GM12892 (cell line): Measurements from ENCODE around the gene MRPL24. TPM values are rescaled to one million over a fixed set of nuclear protein-coding genes. Genes with fewer than 3 reads are reported as not detected.

Experiments
- DNase-seq: peaks from one replicate; pipeline ENCODE4 v3.0.0; 2011; ENCODE audit not compliant: insufficient read length
- FAIRE-seq: peaks from 2 replicates; lab custom pipeline; 2011; peaks lifted over from hg19 to GRCh38; lab: Jason Lieb, UNC
- POLR2A ChIP-seq: IDR thresholded peaks from 2 replicates; pipeline ENCODE4 v1.6.1; 2011; ENCODE audit warnings: low read depth, low read length, control low read depth
- POLR2AphosphoS5 ChIP-seq: IDR thresholded peaks from 2 replicates; pipeline ENCODE4 v1.6.1; 2011; ENCODE audit warnings: low read depth, low read length, control low read depth
- TAF1 ChIP-seq: IDR thresholded peaks from 2 replicates; pipeline ENCODE4 v1.6.1; 2011; ENCODE audit warnings: low read depth, mild to moderate bottlenecking, control low read depth, low read length, borderline replicate concordance
- polyA plus RNA-seq: library from polyadenylated mRNA; unstranded; fragments of >200 nt; gene quantifications from one replicate; pipeline ENCODE4 v1.2.1, GENCODE V29; 2012; ENCODE audit warnings: missing spikeins, inconsistent platforms; ENCODE audit not compliant: missing spikeins

MRPL24 gene
- polyA plus RNA-seq: 129 TPM

DNA sequence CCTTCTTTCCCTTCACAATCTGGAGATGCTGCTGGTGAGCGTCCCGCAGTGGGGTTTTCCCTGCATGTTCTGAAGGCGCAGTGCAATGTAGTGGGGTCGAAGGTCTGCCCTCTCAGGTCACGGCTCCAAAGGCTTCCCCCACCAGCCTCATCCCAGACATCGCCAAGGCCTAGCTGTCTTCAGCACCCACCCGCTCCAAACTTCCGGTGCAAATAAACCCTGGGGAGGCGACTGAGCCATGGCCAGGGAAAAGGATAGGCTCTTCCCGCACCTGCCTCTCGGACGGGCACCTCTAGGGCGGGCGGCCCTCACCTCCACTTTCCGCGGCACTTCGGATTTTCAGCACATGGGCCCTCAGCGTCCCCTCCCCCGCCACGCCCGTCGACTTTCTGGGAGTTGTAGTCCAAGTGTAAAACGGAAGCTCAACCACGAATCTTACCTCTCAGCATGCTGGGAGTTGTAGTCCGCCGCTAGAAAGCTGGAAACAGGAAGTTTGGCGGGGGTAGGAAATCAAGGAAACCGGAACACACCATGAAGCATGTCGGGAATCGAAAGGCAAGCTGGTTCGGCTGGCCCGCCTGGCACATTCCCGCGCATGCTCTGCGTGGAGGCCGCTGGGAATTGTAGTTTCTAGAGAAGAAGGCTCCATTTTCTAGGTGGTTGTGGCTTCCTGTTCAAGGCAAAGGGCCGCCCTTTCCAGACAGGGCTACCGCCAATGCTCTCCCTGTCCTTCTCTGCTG is at the start of gene MRPL24:
MRPL24 (minus strand) TSS at position 348 of the 740 bp plus-strand sequence. CDS start 2,384 bp downstream, outside the sequence.
- peak; percentile 99 for FAIRE-seq
- peak; percentile 89 for DNase-seq
- peak; percentile 78 for TF ChIP-seq POLR2A
- 0 out of 2 replicates have a peak, but pooled peaks have one; percentile 31 for TF ChIP-seq TAF1
- TF ChIP-seq POLR2AphosphoS5: peak; percentile 65; the same call in 1 of the 2 replicates

DNA sequence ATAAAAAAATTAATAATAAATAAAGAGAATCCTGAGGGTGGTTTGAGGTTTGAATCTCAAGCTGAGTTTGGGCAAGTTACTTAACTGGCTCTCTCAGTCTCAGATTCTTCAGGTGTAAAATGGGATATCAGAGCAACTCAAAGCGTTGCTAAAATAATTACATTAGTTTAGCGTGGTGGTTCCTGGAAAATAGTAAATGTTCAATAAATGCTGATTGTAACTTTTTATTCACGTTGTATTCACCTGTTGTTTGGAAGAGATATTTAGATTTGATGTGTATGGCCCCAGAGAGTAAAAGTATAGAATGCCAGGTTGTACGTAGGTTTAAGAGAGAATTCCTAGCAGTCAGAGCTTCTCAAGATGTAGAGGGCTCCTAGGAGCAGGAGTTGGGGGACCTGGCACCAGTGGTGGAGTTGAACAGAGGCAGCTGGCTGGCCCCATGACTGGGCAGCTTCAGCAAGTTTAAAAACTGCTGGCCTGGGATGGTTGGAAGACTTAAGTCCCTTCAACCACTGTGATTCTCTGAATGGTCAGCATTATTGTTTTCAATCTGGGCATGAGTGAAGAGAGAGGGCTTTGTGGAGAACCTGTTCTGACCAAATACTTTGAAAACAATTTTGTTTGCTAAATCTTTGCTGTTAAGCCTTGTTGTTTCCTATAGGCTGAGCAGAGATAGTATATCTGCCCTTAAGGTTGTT is 48.9 kb upstream of the MRPL24 start:
- TF ChIP-seq POLR2A (no peak), TAF1 (no peak), POLR2AphosphoS5 (no peak)
- FAIRE-seq: no peak
- no peak for DNase-seq

DNA sequence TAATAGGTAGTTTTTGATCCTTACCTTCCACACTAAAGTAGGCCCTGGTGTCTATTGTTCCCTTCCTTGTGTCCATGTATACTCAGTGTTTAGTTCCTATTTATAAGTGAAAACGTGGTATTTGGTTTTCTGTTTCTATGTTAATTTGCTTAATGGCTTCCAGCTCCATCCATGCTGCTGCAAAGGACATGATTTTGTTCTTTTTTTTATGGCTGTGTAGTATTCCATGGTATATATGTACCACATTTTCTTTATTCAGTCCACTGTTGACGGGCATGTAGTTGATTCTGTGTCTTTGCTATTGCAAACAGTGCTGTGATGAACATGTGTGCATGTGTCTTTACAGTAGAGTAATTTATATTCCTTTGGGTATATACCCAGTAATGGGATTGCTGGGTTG is 47.2 kb upstream of the MRPL24 start:
- FAIRE-seq: no peak

DNA sequence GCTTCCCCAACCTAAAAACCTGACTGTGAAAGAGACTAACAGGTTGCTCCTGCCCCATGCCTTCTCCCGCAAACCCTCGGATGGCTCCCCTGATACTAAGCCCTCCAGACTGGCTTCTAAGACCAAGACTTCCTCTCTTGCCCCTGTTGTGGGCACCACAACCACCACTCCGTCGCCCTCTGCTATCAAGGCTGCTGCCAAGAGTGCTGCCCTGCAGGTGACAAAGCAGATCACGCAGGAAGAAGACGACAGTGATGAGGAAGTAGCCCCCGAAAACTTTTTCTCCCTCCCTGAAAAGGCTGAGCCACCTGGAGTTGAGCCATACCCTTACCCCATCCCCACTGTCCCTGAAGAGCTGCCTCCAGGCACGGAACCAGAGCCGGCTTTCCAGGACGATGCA is 45.8 kb upstream of the MRPL24 start:
- DNase-seq (no peak), FAIRE-seq (no peak)
- TF ChIP-seq TAF1 (no peak), POLR2A (no peak), POLR2AphosphoS5 (no peak)

More for the DNA sequence above, 47.2 kb upstream of the MRPL24 start:
- no peak for DNase-seq
- TF ChIP-seq TAF1: no peak
- TF ChIP-seq POLR2AphosphoS5: no peak
- TF ChIP-seq POLR2A: no peak

DNA sequence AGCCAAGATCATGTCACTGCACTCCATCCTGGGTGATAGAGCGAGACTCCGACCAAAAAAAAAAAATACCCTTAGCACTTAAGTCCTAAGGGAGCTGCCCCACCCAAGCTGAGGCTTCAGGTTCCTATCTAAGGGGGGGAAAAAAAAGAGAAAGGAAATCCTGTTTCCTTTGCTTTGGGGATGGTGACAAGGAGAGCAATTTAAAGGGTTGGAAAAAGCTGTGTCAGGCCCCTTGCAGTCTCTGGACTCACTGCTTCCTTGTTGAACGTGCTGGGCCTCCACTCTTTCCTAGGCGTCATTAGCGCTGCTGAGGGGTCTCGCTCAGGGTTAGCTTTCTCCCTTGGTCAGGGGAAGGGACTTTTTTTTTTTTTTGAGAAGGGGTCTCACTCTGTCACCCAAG is 44.6 kb upstream of the MRPL24 start:
- TF ChIP-seq TAF1 (no peak), POLR2AphosphoS5 (no peak), POLR2A (no peak)
- FAIRE-seq (no peak), DNase-seq (no peak)

DNA sequence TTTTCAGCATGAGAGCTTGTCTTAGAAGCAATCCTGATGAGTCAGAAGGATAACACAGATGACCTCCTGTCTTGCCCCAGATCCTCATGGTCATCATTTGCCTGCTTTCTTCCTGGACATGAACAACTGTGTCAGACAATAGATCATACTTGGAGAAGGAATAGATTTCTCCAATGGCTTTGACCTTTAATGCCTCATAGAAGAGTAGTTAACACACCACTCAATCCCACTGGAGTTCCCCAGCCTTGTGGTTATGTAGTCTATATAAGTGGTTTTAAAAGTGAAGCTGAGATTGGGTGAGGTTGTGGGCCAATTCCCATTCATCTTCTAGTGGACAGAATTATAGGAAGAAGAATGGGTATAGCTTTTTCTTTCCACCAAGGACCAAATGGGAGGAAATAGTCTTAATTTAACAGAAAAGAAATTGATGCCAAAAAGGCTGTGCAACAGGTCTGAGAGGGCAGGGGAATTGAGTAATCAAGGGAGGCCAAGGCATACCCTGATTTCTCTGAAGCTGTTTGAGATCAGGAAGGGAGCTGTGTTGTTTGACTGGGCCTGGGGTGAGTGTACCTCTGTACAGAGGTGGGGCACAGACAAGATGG is 40.8 kb upstream of the MRPL24 start:
- FAIRE-seq (no peak), DNase-seq (no peak)
- TF ChIP-seq TAF1: no peak
- TF ChIP-seq POLR2AphosphoS5: no peak
- TF ChIP-seq POLR2A: no peak

DNA sequence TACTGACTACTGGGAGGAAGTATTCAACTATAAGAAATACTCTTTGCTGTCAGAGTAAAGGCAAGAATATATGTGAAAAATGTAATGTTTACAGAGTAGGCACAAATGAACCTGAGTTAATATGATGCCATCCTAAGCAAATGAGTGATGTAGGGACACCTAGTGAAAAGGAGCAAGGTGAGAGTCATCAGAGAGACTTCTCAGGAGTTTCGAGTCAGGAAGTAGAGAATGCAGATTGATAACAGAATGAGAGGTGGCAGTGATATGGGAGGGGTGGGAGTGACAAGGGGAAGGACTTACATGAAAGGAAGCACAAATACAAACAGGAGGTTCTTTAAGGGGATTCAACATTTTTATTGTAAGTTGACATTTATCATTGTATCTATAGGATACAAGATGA is 36.7 kb upstream of the MRPL24 start:
- DNase-seq (no peak), FAIRE-seq (no peak)
- no peak for TF ChIP-seq POLR2A
- TF ChIP-seq TAF1: no peak
- TF ChIP-seq POLR2AphosphoS5: no peak

DNA sequence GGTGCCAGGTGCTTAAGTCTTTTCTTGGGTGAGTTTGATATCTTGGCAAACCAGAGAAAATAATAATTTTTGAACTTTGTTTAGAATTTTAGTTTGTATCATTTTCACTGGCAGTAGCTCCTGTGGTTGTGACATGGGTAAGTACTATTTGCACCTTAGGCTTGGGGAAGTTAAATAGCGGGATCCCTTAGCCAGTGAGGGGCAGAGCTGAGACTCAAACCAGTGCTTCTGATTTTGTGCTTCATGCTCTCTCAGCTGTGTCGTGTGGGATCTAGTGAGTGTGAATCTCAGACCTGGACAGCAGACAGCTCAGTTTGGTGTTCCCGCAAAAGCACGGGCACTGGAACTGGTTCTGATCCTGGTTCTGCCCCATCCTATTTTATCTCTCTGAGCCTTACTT is 36.1 kb upstream of the MRPL24 start:
- DNase-seq: no peak
- FAIRE-seq: no peak
- TF ChIP-seq POLR2AphosphoS5: no peak

DNA sequence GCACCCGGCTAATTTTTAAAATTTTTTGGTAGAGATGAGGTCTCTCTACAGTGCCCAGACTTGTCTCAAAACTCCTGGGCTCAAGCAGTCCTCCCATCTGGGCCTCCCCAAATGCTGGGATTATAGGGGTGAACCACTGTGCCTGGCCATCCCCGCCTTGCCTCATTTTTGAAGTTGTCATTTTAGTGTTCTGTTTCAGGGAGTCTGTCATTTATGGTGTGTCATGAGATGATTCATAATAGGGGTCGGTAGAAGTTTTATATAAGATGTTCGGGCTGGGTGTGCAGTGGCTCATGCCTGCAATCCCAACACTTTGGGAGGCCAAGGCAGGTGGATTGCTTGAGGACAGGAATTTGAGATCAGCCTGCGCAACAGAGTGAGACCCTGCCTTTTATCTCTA is 34.9 kb upstream of the MRPL24 start:
- FAIRE-seq (no peak), DNase-seq (no peak)
- TF ChIP-seq POLR2A (no peak), TAF1 (no peak), POLR2AphosphoS5 (no peak)

DNA sequence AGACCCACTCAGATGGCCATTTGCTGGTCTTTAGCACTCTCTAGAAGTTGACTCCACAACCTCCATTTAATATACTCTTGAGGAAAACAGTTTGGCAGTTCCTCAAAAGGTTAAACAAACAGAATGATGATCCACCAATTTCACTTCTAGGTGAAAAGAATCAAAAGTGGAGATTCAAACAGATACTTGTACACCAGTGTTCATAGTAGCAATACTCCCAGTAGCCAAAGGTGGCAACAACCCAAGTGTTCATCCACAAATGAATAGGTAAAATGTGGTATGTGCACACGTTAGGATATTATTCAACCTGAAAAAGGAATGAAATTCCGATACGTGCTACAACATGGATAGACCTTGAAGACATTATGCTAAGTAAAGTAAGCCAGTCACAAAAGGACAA is 32.7 kb upstream of the MRPL24 start:
- FAIRE-seq (no peak), DNase-seq (no peak)
- no peak for TF ChIP-seq POLR2A

DNA sequence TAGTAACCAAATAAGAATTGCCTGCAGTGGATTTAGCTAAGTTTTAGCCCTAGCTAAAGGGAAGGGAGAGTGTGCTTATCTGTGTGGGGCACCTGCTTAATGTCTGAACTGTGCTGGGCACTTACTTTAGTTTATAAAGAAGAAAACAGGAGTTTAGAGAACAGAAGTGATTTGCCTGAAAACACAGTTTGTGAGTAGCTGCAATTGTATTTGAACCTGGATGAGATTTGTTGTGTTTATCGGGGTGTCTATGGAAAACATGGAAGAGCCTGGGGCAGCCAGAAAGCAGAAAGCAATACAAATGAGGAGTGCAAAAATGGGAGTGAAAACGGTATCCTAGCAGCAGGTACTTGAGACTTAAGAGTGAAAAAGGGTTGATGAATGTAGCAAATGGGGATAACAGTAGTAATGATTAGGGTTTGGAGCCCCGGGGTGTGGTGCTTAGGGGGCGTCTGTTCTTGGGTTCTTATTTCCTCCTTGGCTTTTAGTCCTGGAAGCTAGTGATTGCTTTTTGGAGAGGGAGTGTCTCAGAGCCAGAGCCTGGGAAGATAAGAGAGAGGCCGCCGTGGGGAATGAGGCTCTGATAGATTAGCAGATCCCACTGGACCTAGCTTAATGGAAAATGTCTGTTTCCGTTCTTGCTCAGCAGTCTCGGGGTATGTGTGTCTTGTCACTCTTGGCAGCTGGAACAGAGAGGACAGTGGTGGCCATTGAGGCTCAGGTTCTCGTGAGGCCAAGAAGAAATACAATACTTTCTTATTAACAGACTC is 32.0 kb upstream of the MRPL24 start:
- FAIRE-seq: no peak

More for the DNA sequence above, 32.0 kb upstream of the MRPL24 start:
- TF ChIP-seq POLR2A (no peak), POLR2AphosphoS5 (no peak), TAF1 (no peak)
- DNase-seq: no peak
